GM21390 (cell line): ENCODE results near the gene POMT1.
"Not testable (repeated sequence)": the region's sequence is repeated elsewhere in the genome, so short reads cannot be mapped to it uniquely, and the experiment has no call there.

Experiments used
- ATAC-seq: cut with Tn5 transposase; IDR thresholded peaks from one replicate; pipeline ENCODE4 v1.9.1; 2021; ENCODE audit not compliant: unreplicated experiment

POMT1 gene

GRCh38 chr9:131495785-131496184, 6.9 kb upstream of the POMT1 start:
- ATAC-seq: no peak

DNA sequence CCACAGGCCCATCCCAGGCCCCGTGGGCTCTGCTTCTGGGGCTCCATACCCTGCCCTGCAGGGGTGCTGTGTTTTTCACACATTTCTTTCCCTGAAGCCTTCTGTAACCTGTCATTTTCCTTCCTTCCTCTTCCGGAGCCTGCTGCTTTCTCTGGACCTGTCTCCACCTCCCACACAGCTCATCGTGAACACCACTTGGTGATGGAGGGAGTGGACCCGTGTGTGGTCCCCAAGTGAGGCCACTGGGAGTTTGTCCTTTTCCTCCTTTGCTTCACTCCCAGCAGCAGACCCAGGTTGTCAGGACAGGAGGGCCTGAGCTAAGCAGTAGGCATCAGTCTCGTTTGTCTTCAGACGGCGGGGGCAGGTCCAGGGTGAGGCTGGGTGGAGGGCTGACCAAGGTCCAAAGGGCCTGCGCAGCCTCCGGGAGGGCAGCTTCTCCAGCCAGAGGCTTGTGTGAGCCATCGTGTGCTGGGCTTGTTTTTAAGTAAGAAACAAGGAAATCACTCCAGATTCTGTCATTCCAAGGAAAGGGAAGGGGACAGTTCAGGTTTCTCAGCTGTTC, 5.8 kb upstream of the POMT1 start:
- ATAC-seq: no peak

GRCh38 chr9:131499254-131499767, 3.4 kb upstream of the POMT1 start:
- no peak for ATAC-seq

DNA sequence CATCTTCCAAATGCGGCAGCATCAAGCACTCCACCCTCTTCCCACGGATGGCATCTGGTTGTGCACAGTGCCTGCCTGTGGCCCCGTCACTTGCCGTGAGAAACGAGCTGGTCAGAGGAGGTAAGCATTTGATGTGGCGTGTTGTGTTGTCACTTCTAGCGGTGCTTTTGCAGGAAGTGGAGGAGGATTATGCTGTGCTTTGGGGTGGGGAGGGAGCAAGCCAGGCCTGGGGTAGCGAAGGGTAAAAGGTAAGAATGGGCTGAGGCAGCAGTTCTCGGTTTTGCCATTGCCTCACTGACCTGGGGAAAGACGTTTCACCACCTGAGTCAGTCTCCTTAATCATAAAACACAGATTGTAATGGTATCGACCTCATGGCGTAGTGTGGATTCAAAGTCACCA, 2.3 kb upstream of the POMT1 start:
- no peak for ATAC-seq

DNA sequence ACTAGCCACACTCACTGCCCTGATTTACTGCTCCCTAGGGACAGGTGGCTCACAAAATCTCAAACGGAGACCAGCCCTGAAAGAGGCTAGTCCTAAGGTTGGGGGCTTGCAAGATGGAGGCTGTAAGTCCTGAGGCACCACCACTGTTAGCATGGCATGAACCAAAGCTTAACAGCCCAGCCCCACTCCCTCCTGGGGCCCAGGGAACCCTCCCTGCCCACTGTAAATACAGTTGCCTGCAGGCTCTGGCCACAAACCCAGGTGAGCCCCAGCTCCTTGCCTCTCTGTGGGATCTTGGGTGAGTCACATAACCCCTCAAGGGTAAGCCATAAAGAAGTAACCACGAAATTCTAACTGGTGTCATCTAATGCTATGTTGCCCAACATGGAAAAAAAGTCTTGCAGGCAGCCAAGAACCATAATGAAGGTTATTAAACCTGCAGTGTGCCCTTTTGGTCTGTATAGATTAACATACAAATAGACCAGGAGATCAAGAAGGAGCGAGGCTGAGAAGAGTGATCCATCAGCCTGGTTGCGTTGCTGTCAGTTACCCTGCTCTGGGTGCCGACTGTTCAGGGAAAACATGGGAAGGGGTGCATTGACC, 1.7 kb upstream of the POMT1 start:
- no peak for ATAC-seq

DNA sequence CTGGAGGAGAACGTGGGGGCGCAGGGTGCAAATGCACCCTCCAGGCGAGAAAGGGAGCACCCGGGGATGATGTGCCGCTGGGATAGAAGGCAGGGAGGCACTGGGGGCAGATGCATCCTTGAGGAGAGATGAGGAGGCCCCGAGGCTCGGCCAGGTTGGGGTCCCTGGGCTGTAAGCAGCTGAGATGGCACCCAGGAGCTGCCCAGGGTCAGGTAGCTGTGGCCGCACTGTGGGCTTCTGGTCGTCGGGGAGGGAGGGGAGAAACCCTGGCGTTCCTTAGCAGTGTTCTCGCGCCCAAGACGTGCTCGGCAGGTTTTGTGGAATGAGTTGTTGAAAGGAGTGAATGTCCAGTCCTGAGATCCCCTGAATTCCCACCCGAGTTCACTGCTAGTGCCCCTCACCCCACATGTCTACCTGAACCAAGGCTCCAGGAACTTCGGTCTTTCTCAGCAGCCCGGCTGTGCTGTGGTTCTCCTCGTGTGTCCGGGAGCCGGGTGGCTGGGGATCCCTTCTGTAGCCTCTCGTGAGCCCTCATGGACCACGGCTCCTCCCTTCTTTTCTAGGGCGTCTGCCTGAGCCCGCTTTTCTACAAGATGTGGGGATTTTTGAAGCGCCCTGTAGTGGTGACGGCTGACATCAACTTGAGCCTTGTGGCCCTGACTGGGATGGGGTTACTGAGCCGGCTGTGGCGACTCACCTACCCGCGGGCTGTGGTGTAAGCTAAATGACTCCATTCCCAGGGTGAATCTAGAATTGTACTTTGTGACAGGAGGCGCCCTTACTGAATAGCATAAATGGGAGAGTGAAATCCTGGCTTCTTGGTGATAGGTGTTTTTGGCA, 1.1 kb downstream of the POMT1 start:
- ATAC-seq: no peak

- ATAC-seq: no peak
These were observed 2.3 kb downstream of the POMT1 start for GRCh38 chr9:131505012-131505411.

- ATAC-seq: no peak
These were observed 8.7 kb downstream of the POMT1 start for GRCh38 chr9:131511416-131511815.

DNA sequence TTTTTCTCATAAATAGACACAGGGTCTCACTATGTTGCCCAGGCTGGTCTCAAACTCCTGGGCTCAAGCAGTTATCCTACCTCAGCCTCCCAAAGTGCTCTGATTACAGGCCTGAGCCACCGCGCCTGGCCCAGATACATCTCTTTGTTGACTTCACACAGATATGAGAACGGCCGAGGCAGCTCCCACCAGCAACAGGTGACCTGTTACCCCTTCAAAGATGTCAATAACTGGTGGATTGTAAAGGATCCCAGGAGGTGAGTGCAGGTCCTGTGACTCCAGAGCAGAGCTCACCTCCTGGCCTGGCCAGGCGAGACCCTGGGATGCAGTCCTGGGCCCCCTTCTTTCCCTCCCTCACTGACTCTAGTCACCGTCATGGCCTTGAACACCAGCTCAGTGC, 9.2 kb downstream of the POMT1 start:
- ATAC-seq: no peak

DNA sequence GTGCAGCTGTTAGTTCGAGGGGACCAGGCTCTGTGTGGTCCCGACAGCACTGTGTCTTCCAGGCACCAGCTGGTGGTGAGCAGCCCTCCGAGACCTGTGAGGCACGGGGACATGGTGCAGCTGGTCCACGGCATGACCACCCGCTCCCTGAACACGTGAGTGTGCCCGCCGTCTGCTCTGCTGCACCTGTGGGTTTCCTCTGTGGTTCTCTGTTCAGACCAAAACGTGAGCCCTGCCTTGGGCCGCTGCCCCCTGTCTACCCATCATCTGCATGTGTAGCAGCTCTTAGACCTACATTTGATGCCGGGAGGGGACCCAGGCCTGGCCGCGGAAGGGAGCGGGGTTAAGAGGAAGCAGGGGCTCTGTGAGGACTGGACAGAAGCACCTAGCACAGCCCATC, 10.5 kb downstream of the POMT1 start:
- ATAC-seq: no peak

GRCh38 chr9:131515559-131516031, 12.9 kb downstream of the POMT1 start:
- ATAC-seq: not testable (repeated sequence)

DNA sequence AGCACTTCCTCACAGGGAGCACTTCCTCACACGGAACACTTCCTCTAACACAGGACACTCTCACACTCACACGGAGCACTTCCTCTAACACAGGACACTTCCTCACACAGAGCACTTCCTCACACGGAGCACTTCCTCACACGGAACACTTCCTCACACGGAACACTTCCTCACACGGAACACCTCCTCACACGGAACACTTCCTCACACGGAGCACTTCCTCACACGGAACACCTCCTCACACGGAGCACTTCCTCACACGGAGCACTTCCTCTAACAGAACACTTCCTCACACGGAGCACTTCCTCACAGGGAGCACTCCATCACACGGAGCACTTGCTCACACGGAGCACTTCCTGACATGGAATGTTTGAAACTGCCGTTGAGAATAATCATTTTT, 13.4 kb downstream of the POMT1 start:
- no peak for ATAC-seq

- no peak for ATAC-seq
These were observed 14.2 kb downstream of the POMT1 start for GRCh38 chr9:131516930-131517329.

GRCh38 chr9:131517761-131518190, 15.1 kb downstream of the POMT1 start:
- ATAC-seq: no peak

DNA sequence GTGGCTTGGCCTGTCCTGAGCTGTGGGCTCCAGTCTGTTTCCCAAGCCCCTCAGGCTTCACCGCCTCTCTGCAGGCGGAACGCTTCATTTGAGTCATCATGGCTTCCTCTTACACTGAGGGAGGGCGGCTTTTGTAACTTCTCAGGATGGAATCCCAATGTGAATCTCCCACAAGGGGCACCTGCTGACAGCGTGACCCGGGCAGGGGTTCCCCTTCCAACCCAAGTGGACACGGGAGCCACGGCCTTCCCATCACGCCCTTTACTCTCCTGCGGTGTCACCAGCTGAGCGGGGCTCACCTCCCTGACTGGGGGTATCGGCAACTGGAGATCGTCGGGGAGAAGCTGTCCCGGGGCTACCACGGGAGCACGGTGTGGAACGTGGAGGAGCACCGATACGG, 15.8 kb downstream of the POMT1 start:
- no peak for ATAC-seq

GRCh38 chr9:131520503-131520902, 17.8 kb downstream of the POMT1 start:
- no peak for ATAC-seq

- ATAC-seq: no peak
These were observed 18.5 kb downstream of the POMT1 start for GRCh38 chr9:131521203-131521602.

- no peak for ATAC-seq
These were observed 19.1 kb downstream of the POMT1 start for GRCh38 chr9:131521822-131522221.

- ATAC-seq: no peak
These were observed 19.8 kb downstream of the POMT1 start for GRCh38 chr9:131522257-131523085.

DNA sequence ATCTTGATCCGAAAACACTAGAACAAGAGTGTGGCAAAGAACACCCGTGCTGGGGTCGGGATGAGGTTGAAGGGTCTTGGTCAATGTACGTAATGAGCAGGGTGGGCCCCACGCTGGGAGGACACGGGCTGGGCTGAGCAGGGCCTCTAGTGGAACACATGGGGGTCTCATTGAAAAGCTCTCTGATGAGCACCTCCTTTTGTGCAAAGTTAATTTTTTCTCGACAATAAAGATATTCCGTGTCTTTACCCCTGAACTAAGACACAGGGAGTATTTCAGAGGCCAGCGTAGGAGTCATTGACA, 20.3 kb downstream of the POMT1 start:
- ATAC-seq: no peak
